Lung (tissue), 12 donors: Measurements from ENCODE around the gene TMEM131. TPM values are rescaled to one million over a fixed set of nuclear protein-coding genes. Genes with fewer than 3 reads are reported as not detected.
"Not testable (repeated sequence)": the region's sequence is repeated elsewhere in the genome, so short reads cannot be mapped to it uniquely, and the experiment has no call there.

ENCODE experiments used
- ATAC-seq: fragments of 200-7000 bp; cut with Tn5 transposase; one replicate; pipeline ENCODE4 v1.9.1; 2020; ENCODE audit warnings: moderate number of reproducible peaks; ENCODE audit not compliant: insufficient read depth, low FRiP score
- DNase-seq, 3 donors: peaks; one replicate each; pipeline ENCODE4 v3.0.0-alpha.2; 2013 to 2017
- H3K27ac ChIP-seq, 2 donors: one replicate each; pipeline ENCODE4 v1.5.1; 2013; ENCODE audit warnings: mild to moderate bottlenecking in 2 of 2, moderate library complexity in 2 of 2, control low read depth in 1 of 2, inconsistent platforms in 1 of 2, low read depth in 1 of 2, low read length in 1 of 2
- H3K27me3 ChIP-seq, 3 donors: one replicate each; pipeline ENCODE4 v1.5.1; 2013; ENCODE audit warnings: low read length in 2 of 3; ENCODE audit not compliant: control insufficient read depth in 3 of 3, insufficient read depth in 3 of 3
- H3K36me3 ChIP-seq, 4 donors: one replicate each; pipeline ENCODE4 v1.5.1; 2013; ENCODE audit warnings: low read length in 4 of 4, mild to moderate bottlenecking in 1 of 4, moderate library complexity in 1 of 4; ENCODE audit not compliant: control insufficient read depth in 4 of 4, insufficient read depth in 4 of 4
- H3K4me1 ChIP-seq, 5 donors: one replicate each; pipeline ENCODE4 v1.5.1; 2013; ENCODE audit warnings: low read length in 5 of 5, mild to moderate bottlenecking in 2 of 5, moderate library complexity in 1 of 5; ENCODE audit not compliant: control insufficient read depth in 5 of 5, insufficient read depth in 5 of 5
- H3K4me3 ChIP-seq: one replicate; pipeline ENCODE4 v1.5.1; 2013; ENCODE audit warnings: mild to moderate bottlenecking, control low read depth, moderate library complexity
- H3K9ac ChIP-seq, 2 donors: one replicate each; pipeline ENCODE4 v1.5.1; 2013; ENCODE audit warnings: low read length in 2 of 2, control low read depth in 1 of 2; ENCODE audit not compliant: insufficient read depth in 1 of 2
- H3K9me3 ChIP-seq, 4 donors: one replicate each; pipeline ENCODE4 v1.5.1; 2013; ENCODE audit warnings: low read length in 3 of 4, mild to moderate bottlenecking in 1 of 4, moderate library complexity in 1 of 4; ENCODE audit not compliant: control insufficient read depth in 4 of 4, insufficient read depth in 3 of 4
- WGBS, 2 donors: extraction: QIAGEN DNeasy Blood & Tissue Kit; methylation state at CpG; one replicate each; pipeline ENCODE4 v1.1.7; 2013; 5-methylcytosine and 5-hydroxymethylcytosine counted together
- polyA plus RNA-seq, 2 donors: library from polyadenylated mRNA; stranded (reverse); fragments of 200-250 nt; gene quantifications; one replicate each; pipeline ENCODE4 v1.2.1, GENCODE V29; 2013
- total RNA-seq, 2 donors: library from RNA; depleted of rRNA in 1 of 2; stranded (reverse); fragments of >200 nt in 1 of 2; gene quantifications; one replicate each; pipeline ENCODE4 v1.2.1, GENCODE V29; 2014 to 2021
- TF ChIP-seq, protein P1 (sequence below): IDR thresholded peaks from 2 replicates; pipeline ENCODE4 v1.5.1; 2012; ENCODE audit warnings: mild to moderate bottlenecking; ENCODE audit errors: control extremely low read depth, extremely low read depth
- donor health status: control.
- donor health status: control.
- donor health status: Bipolar disorder and iron deficiency.
- donor health status: healthy.
- donor health status: DM: yes; HTN: yes; CAD: no.

TMEM131 gene
- total and polyA plus RNA-seq, 4 donors, result 9.3 to 54.0 (median 23.7) TPM

DNA sequence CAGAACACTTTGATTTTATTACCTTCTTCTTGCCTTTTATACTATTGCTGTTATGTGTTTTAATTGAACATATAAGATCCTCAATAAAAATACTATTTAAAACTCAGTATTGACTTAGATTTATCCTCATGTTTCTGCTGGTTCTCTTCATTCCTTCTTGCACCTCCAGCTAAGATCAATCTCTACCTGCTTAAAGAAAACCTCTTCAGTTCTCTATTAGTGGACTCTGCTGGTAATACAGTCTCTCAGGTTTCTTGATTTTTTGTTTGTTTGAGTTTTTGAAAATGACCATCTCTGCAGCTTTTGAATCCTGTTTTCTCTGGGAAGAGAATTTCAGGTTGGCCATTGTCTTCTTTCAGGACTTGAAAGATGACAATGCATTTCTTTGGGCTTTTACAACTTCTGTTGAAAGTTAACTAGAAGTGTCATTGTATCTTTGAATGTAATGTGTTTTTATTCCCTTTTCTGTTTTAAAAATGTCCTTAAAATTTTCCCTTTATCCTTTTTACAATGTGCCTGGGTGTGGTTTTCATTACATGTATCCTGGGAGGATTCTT lies 29.8 kb upstream of the TMEM131 start:
- DNase-seq, result no peak
- TF ChIP-seq, protein P1, sequence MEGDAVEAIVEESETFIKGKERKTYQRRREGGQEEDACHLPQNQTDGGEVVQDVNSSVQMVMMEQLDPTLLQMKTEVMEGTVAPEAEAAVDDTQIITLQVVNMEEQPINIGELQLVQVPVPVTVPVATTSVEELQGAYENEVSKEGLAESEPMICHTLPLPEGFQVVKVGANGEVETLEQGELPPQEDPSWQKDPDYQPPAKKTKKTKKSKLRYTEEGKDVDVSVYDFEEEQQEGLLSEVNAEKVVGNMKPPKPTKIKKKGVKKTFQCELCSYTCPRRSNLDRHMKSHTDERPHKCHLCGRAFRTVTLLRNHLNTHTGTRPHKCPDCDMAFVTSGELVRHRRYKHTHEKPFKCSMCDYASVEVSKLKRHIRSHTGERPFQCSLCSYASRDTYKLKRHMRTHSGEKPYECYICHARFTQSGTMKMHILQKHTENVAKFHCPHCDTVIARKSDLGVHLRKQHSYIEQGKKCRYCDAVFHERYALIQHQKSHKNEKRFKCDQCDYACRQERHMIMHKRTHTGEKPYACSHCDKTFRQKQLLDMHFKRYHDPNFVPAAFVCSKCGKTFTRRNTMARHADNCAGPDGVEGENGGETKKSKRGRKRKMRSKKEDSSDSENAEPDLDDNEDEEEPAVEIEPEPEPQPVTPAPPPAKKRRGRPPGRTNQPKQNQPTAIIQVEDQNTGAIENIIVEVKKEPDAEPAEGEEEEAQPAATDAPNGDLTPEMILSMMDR, result no peak

DNA sequence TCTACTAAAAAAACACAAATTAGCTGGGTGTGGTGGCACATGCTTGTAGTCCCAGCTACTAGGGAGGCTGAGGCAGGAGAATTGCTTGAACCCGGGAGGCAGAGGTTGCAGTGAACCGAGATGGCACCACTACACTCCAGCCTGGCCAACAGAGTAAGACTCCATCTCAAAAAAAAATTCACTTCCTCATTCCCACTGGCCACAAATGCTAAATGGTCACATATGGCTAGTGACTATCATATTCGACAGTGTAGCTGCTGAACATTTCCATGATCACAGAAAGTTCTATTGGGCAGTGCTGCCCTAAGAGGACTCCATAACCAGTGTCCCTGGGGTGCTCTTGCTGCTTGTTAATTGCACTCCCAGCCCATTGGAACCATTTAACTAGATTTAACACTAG lies 26.3 kb upstream of the TMEM131 start:
- WGBS, 2 donors, result 94 to 96% methylated on average over 3 of the region's 3 CpGs
- not testable (repeated sequence) for H3K9ac ChIP-seq

More for the DNA sequence above, 29.8 kb upstream of the TMEM131 start:
- no peak for ATAC-seq
- no peaks in the 10 kb centered on the region for H3K36me3 ChIP-seq
- H3K9ac ChIP-seq, result no peak overlapping the region
- H3K4me3 ChIP-seq, result no peak overlapping the region
- H3K27ac ChIP-seq, result no peak overlapping the region
- no peaks in the 10 kb centered on the region for H3K27me3 ChIP-seq
- no peaks in the 10 kb centered on the region for H3K4me1 ChIP-seq
- H3K9me3 ChIP-seq, result peaks cover 0 to 2% (median under 1%) of the 10 kb centered on the region in 4 donors

GRCh38 chr2:98020992-98021713 lies 25.4 kb upstream of the TMEM131 start:
- no peaks in the 10 kb centered on the region for H3K27me3 ChIP-seq

More for the DNA sequence above, 26.3 kb upstream of the TMEM131 start:
- not testable (repeated sequence) for H3K36me3 ChIP-seq, H3K27me3 ChIP-seq, DNase-seq, ATAC-seq, H3K4me3 ChIP-seq, H3K4me1 ChIP-seq, H3K9me3 ChIP-seq, H3K27ac ChIP-seq

DNA sequence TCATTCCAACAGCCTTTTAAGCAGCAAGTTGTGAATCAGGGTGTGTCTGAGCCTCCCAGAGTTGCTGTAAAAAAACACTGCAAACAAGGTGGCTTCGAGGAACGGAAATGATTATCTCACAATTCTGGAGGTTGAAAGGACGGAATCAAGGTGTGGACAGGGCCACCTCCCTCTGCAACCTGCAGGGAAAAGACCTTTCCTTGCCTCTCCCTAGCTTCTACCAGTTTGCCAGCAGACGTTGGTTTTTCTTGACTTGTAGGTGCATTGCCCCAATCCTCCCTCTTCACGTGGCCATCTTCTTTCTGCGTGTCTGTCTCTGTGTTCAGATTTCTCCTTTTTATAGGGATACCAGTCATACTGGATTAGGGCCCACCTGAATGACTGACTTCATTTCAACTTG lies 24.8 kb upstream of the TMEM131 start:
- Histone ChIP-seq H3K4me1 (no peaks in the 10 kb centered on the region), H3K27me3 (no peaks in the 10 kb centered on the region), H3K9ac (no peak overlapping the region), H3K27ac (no peak overlapping the region), H3K4me3 (no peak overlapping the region), H3K36me3 (no peaks in the 10 kb centered on the region), H3K9me3 (peaks cover 0 to 5% (median 2%) of the 10 kb centered on the region in 4 donors)
- DNase-seq, result no peak
- ATAC-seq, result no peak
- TF ChIP-seq, protein P1, result no peak
- WGBS, 2 donors, result 88 to 93% methylated on average over 6 of the region's 6 CpGs

More at GRCh38 chr2:98020992-98021713, 25.4 kb upstream of the TMEM131 start:
- TF ChIP-seq, protein P1, result no peak
- 84 to 96% methylated on average over 11 of the region's 11 CpGs for WGBS, 2 donors
- Histone ChIP-seq H3K9ac (no peak overlapping the region), H3K27ac (no peak overlapping the region), H3K4me3 (no peak overlapping the region), H3K9me3 (peaks cover 0 to 5% (median 2%) of the 10 kb centered on the region in 4 donors), H3K4me1 (no peaks in the 10 kb centered on the region), H3K36me3 (no peaks in the 10 kb centered on the region)
- DNase-seq (no peak), ATAC-seq (no peak)
